Measurements from ENCODE around the gene MYCN. TPM values are rescaled to one million over a fixed set of nuclear protein-coding genes. Genes with fewer than 3 reads are reported as not detected.

The MYCN gene
- total and polyA plus RNA-seq, 4 donors = 0.16 to 1.3 TPM; not detected in 2

GRCh38 chr2:15943378-15944280, 3.3 kb downstream of the MYCN start (continued):
- TF ChIP-seq REST (IDR thresholded peaks at IDR 0.05) = no peak
- no peak for TF ChIP-seq EGR1 (IDR thresholded peaks at IDR 0.05; ENCODE audit: low read depth in 2 of 2)
- no peak for TF ChIP-seq FOXA2 (IDR thresholded peaks at IDR 0.05)
- no peak for TF ChIP-seq HNF4A (conservative IDR thresholded peaks at IDR 0.05)

- H3K4me3 ChIP-seq (ENCODE audit: low read depth in 1 of 3, low read length in 3 of 3) = no peak overlapping the region
- TF ChIP-seq RAD21 (IDR thresholded peaks at IDR 0.05) (no peak), FOXA1 (IDR thresholded peaks at IDR 0.05) (no peak), RXRA (IDR thresholded peaks at IDR 0.05) (no peak), YY1 (IDR thresholded peaks at IDR 0.05) (no peak), FOXA2 (IDR thresholded peaks at IDR 0.05) (no peak), MAX (IDR thresholded peaks at IDR 0.05) (no peak), CTCF (IDR thresholded peaks at IDR 0.05; ENCODE audit: low read depth, low read length, missing input control) (no peak), GABPA (IDR thresholded peaks at IDR 0.05 in 1 of 2, conservative IDR thresholded peaks at IDR 0.05 in 1 of 2) (no peak), ATF3 (IDR thresholded peaks at IDR 0.05) (no peak), EGR1 (IDR thresholded peaks at IDR 0.05; ENCODE audit: low read depth in 2 of 2) (no peak), TAF1 (conservative IDR thresholded peaks at IDR 0.05) (no peak), NR2F2 (IDR thresholded peaks at IDR 0.05) (no peak), SP1 (IDR thresholded peaks at IDR 0.05) (no peak), ZBTB33 (IDR thresholded peaks at IDR 0.05) (no peak), HNF4A (conservative IDR thresholded peaks at IDR 0.05) (no peak), HNF4G (IDR thresholded peaks at IDR 0.05) (no peak), JUND (IDR thresholded peaks at IDR 0.05) (no peak), REST (IDR thresholded peaks at IDR 0.05) (no peak)
- H3K9ac ChIP-seq (ENCODE audit: low read depth in 1 of 2, low read length in 2 of 2) = no peak overlapping the region
- H3K27ac ChIP-seq (ENCODE audit: low read depth in 1 of 2, low read length in 2 of 2) = no peak overlapping the region
- no peaks in the 10 kb centered on the region for H3K9me3 ChIP-seq (ENCODE audit: control insufficient read depth in 4 of 4, low read length in 3 of 4)
- DNase-seq (ENCODE audit: low spot score) = no peak
- 73% methylated on average over 4 of the region's 4 CpGs for whole genome bisulfite sequencing
- peaks cover 22 to 39% (median 25%) of the 10 kb centered on the region in 4 donors for H3K4me1 ChIP-seq (ENCODE audit: control insufficient read depth in 4 of 4, insufficient read depth in 4 of 4, low read length in 3 of 4)
- H3K36me3 ChIP-seq (ENCODE audit: control insufficient read depth in 4 of 4, insufficient read depth in 3 of 4, low read depth in 1 of 4, low read length in 3 of 4) = peaks cover 0 to 2% (median 0%) of the 10 kb centered on the region in 4 donors
- peaks cover 0 to 3% (median 2%) of the 10 kb centered on the region in 4 donors for H3K27me3 ChIP-seq (ENCODE audit: control insufficient read depth in 4 of 4, insufficient read depth in 4 of 4, low read length in 3 of 4)
These were observed 4.1 kb downstream of the MYCN start for GRCh38 chr2:15944325-15945017.
